Activated CD8-positive, alpha-beta memory T cell treated with anti-CD3 and anti-CD28 coated beads, Interleukin-2, amount 50 U/mL, for 4 hours (primary cell): ENCODE data around the gene RAB10.
"Not testable (repeated sequence)": the region's sequence is repeated elsewhere in the genome, so short reads cannot be mapped to it uniquely, and the experiment has no call there.

Experiments
- DNase-seq: peaks from one replicate; pipeline ENCODE4 v3.0.0-alpha.2; 2020

RAB10 gene

DNA sequence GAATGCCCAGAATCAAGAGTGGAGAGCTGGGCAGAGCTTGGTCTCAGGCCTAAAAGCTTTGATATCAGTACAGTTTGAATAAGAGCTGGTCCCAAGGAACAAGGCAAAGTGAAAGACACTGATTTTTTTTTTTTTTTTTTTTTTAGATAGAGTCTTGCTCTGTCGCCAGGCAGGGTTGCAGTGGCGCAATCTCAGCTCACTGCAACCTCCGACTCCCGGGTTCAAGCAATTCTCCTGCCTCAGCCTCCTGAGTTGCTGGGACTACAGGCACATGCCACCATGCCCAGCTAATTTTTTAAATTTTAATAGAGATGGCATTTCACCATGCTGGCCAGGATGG is 17.2 kb upstream of the RAB10 start:
- DNase-seq: not testable (repeated sequence)

GRCh38 chr2:26017464-26018183 is 16.3 kb upstream of the RAB10 start:
- no peak for DNase-seq

GRCh38 chr2:26018184-26019055 is 15.5 kb upstream of the RAB10 start:
- peak; percentile 33 for DNase-seq

DNA sequence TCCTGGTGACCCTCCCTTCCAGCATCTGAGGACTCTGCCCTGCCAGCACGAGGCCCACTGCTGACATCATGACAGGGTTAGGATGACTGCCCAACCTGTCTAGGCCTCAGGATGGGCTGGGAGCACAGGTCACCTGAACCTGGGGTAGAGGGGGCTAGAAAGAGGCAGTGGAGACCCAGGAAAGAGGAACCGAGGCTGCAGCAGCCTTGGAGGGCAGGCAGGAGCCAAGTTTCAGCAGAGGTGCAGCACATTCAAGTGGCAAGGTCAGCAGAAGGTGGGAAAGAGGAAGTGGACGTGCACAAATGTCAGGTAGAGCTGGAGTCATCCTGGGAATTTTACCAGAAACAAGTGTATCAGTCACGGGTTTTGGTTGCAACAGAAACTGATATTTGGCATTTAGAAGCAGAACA is 13.6 kb upstream of the RAB10 start:
- DNase-seq: no peak

- DNase-seq: no peak
These were observed 9.6 kb upstream of the RAB10 start for GRCh38 chr2:26024260-26024659.

DNA sequence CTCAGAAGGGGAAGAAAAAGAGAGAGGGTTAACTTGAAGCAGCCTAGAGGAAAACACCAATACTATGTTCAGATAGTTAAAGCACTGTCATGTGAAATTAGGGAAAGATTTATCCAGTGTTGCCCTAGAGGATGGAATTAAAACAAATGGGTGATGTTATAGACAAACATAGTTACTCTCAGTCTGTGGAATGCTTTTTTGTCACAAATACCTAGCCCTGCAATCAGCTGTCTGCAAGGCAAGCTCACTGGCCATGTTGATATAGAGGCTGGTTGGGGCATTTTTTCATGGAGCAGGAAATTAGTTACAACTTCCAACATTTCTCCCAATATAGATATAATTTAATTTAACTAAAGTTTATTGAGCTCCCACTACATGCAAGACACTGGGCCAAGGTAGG is 8.4 kb upstream of the RAB10 start:
- no peak for DNase-seq

DNA sequence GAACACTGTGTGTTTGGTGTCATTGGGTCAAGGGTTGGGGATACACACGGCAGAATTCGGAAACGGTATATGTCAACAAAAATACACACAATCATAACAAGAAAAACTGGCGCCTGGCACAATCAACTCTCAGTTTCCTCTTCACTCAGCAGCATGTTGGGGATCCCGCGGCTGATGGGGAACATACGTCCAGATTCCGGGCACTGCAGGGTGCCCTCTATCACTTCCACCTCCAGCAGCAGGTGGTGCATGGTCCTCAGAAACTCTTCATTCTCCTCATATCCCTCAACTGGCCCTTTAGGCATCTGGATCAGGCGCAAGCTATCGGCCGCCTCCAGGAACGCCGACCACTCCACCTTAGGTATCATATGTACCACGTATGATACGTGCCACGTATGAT is 5.8 kb upstream of the RAB10 start:
- DNase-seq: not testable (repeated sequence)

GRCh38 chr2:26032586-26033269 is 1.2 kb upstream of the RAB10 start:
- DNase-seq: not testable (repeated sequence)

GRCh38 chr2:26033270-26033817 is 540 bp upstream of the RAB10 start:
- DNase-seq: no peak

DNA sequence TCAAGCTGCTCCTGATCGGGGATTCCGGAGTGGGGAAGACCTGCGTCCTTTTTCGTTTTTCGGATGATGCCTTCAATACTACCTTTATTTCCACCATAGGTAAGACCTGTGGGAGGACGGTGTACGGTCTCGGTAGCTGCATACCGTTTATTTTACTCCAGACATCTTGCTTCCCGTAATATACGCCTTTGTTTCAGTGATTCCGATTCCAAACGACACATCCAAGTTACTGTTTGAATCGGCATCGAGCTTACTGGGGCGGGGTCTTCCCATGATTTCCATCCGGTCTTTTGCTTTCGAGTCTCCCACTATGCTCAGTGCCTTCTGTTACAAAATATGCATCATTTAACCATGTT is 731 bp downstream of the RAB10 start:
- DNase-seq: no peak

DNA sequence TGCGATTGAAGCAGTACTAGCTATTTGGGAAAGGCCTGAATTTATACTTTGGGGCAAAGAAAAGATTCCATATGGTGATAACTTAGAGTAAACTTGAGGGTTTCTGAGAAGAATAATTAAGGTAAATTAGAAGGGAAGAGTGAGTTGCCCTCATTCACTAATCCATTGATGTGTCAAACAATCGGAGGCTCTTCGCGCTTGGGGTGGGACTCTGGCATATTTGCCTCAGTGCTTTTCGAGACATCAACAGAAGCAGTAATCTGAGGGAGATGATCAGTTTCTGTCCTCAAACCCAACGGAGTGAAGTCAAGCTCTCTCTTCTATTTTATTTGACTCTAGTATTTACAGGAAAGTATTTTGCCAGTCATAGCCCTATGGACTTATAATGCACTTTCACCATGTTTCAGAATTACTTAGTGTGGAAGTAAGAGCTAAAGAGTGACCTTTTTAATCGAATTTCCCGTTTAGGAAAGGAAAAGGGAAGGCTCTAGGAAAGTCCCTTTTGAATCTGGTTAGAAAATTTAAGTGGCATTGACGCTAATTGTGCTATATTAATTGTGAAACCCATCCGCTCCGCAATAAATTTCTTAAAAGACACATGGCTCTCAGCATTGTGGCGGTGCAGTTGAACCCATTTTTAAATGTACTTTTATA is 1.3 kb downstream of the RAB10 start:
- no peak for DNase-seq

GRCh38 chr2:26039603-26040323 is 5.9 kb downstream of the RAB10 start:
- no peak for DNase-seq

GRCh38 chr2:26043109-26043508 is 9.2 kb downstream of the RAB10 start:
- DNase-seq: no peak

DNA sequence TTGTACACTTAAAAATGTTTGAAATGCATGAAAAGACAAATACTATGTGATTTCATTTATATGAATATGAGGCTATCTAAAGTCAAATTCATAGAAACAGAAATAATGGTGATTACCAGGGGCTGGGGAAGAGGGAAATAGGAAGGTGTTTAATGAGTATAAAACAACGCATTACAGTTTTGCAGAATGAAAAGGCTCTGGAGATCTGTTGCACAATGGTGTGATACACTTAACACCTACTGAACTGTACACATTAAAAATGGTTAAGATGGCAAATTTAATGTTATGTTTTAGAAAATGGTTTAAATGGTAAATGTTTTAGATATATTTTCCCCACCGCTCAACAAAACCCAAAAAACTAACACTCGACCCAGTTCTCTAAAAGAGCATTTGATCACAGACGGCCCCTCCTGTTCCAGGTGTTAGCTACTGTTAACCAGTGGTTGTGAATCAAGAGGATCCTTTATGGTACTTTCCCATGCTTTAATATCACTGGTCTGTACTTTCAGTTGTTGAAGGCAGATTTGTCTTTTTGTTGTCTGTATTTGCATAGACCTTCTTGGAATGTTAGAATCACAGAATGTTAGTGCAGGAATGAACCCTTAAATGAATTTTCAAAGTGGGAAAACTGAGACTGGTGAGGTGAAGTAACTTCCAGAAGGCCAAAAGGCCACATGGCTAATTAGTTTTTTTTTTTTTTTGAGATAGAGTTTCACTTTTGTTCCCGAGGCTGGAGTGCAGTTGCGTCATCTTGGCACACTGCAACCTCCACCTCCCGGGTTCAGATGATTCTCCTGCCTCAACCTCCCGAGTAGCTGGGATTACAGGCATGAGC is 10.2 kb downstream of the RAB10 start:
- DNase-seq: no peak

- DNase-seq: no peak
These were observed 14.9 kb downstream of the RAB10 start for GRCh38 chr2:26048791-26049190.

DNA sequence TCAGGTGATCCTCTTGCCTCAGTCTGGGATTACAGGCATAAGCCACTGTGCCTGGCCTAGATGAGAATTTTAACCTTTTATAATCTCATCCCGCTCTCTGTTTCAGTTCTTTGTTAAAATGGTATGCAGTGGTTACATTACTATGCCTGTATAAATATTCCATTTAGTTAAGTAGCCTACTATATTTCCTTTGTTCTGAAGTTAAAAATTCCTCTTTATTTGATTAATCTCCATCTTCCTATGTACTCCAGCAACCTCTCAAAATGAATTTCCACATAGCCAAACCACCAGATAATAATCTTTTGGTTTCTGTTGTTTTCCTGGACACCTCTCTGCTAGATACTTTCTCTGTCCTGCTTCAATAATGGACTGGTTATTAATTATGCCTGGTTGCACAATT is 15.8 kb downstream of the RAB10 start:
- no peak for DNase-seq

GRCh38 chr2:26052740-26053139 is 18.9 kb downstream of the RAB10 start:
- no peak for DNase-seq

DNA sequence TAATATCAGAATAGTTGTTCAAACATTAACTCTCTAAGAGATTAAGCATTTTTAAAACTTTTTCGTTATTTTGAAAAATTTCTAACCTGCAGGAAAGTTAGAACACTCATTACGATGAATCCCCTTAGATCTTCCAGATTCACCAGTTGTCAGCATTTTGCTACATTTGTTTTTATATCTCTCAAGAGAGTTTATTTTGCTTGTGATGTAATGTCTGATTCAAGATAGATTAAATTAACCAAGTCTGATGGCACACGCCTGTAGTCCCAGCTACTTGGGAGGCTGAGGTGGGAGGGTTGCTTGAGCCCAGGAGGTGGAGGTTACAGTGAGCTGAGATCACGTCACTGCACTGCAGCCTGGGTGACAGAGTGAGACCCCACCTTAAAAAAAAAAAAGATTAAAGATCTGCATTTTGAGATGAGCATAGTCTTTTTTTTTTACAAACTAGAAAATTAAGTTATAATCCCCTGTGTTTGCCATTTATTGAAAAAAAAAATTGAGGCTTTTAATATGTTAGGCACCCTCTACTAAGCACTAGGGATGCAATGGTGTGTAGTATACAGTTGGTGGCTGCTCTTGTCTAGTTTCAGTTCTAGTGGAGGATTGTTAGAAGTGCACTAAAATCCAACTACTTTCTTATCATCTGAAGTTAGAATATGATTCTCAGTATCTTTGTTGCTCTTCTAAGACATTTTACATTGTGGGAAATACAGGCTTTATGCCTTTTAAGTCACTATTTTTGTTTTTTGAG is 20.9 kb downstream of the RAB10 start:
- no peak for DNase-seq

- DNase-seq: no peak
These were observed 24.5 kb downstream of the RAB10 start for GRCh38 chr2:26058390-26058789.

DNA sequence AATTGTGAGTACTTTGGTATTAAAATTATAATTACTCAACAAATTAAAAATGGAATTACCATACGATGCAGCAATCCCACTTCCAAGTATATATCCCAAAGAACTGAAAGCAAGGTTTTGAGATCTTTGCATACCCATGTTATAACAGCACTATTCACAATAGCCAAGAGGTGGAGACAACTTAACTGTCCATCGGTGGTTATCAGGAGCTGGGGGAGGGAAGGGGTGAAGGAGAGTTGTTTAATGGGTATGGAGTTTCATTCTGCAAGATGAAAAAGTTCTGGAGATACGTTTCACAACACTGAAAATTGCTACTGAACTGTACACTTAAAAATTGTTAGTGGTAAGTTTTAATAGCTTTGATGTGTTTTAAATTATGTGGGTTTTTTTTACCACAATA is 25.7 kb downstream of the RAB10 start:
- DNase-seq: no peak

DNA sequence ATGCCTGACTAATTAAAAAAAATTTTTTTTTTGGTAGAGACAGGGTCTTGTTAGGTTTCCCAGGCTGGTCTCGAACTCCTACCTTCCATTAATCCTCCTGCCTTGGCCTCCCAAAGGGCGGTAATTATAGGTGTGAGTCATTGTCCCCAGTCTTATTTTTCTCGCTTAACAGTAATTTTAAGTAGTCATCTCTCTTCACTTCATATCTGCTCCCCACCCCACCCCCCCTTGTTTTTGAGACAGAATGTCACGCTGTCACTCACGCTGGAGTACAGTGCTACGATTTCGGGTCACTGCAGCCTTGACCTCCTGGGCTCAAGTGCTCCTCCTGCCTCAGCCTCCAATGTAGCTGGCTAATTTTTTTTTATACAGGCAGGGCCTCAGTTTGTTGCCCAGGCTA is 27.7 kb downstream of the RAB10 start:
- no peak for DNase-seq
